Mucosa of stomach (tissue), 1 donor: ENCODE measurements around the gene TASP1.

ENCODE experiments used
- H3K27me3 ChIP-seq: one replicate; pipeline ENCODE4 v1.7.0; 2013; ENCODE audit warnings: mild to moderate bottlenecking, low read length; ENCODE audit not compliant: control insufficient read depth, insufficient read depth
- H3K36me3 ChIP-seq: one replicate; pipeline ENCODE4 v1.7.0; 2013; ENCODE audit warnings: low read length; ENCODE audit not compliant: control insufficient read depth, insufficient read depth
- H3K4me1 ChIP-seq: one replicate; pipeline ENCODE4 v1.7.0; 2013; ENCODE audit warnings: mild to moderate bottlenecking, low read length; ENCODE audit not compliant: control insufficient read depth, insufficient read depth
- H3K4me3 ChIP-seq: one replicate; pipeline ENCODE4 v1.7.0; 2013; ENCODE audit warnings: low read length
- H3K9ac ChIP-seq: one replicate; pipeline ENCODE4 v1.7.0; 2013; ENCODE audit warnings: mild to moderate bottlenecking, low read length, moderate library complexity
- H3K9me3 ChIP-seq: one replicate; pipeline ENCODE4 v1.7.0; 2013; ENCODE audit warnings: mild to moderate bottlenecking, low read length, moderate library complexity; ENCODE audit not compliant: control insufficient read depth
- donor health status: Pancreatic carcinoma.

Gene TASP1, protein sequence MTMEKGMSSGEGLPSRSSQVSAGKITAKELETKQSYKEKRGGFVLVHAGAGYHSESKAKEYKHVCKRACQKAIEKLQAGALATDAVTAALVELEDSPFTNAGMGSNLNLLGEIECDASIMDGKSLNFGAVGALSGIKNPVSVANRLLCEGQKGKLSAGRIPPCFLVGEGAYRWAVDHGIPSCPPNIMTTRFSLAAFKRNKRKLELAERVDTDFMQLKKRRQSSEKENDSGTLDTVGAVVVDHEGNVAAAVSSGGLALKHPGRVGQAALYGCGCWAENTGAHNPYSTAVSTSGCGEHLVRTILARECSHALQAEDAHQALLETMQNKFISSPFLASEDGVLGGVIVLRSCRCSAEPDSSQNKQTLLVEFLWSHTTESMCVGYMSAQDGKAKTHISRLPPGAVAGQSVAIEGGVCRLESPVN

DNA sequence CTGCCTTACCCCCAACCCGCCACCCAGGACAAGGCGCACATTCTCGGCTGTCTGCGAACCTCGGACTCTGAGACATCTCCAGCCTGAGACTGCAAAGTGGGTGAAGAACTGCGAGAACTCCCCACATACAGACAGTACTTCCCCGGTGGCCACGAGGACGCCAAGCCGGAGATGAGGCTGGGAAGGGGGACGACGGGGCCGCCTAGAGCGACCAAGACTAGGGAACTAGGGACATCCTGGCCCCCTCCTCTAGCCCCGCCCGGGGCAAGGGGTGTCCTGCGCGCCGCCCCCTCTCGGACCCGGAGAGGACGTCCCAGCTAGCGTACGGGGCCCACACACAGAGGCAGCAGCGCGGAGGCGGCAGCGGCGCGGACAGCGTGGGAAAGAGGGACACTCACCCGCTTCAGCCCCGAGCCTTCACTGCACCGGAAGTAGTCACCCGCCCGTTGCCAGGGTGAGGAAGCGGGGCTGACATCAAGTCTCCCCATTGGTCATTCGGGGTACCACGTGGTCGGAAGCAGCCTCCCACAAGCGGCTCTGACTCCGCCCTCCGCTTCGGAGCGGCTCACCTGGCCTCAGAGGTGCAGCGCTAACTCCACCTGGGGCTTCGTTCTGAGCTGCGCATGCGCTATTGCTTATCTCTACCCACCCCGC lies at the start of gene TASP1:
TASP1 (minus strand) TSS at position 437 of the 654 bp plus-strand sequence. CDS start 8,854 bp downstream, outside the sequence.
- no peaks in the 10 kb centered on the region for H3K27me3 ChIP-seq
- peaks cover 5% of the 10 kb centered on the region for H3K4me1 ChIP-seq
- H3K4me3 ChIP-seq = peak within 1 kb of the TSS; percentile 99

DNA sequence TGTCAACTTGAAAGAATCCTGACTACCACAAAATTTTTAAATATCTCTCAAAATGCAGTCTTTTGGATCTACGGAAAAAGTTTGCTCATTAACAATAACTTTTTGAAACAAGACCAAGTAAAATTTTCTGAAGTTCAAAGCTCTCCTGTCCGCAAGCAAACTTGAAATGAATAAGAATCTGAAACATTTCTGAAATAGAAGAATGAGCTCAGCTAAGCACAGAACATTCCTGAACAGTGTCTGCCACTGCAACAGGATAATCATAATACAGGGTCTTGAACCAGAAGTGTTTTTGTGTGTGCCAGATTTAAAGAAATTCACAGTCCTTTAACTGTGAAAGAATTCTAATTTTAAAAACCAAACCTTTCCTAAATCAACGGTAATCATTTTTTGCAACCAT lies 49.1 kb upstream of the TASP1 start:
- Histone ChIP-seq H3K4me1 (no peaks in the 10 kb centered on the region), H3K9ac (no peak overlapping the region), H3K9me3 (no peaks in the 10 kb centered on the region), H3K4me3 (no peak overlapping the region), H3K27me3 (no peaks in the 10 kb centered on the region), H3K36me3 (no peaks in the 10 kb centered on the region)

More for the DNA sequence above, at the start of gene TASP1:
- Histone ChIP-seq H3K36me3 (no peaks in the 10 kb centered on the region), H3K9ac (peak within 1 kb of the TSS; percentile 93), H3K9me3 (no peaks in the 10 kb centered on the region)

DNA sequence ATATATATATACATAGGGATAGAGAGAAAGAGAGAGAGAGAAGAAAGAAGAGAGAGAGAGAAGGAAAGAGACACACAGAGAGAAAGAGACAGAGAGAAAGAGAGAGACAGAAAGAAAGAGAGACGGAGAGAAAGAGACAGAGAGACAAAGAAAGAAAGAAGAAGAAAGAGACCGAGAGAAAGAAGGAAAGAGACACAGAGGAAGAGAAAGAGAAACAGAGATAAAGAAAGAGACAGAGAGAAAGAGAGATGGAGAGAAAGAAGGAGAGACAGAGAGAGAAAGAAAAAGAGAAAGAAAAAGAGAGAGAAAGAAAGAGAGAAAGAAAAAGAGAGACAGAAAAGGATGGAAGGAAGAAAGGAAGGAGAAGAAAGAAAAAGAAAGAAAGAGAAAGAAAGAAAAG lies 46.9 kb upstream of the TASP1 start:
- Histone ChIP-seq H3K4me3 (no peak overlapping the region), H3K4me1 (no peaks in the 10 kb centered on the region), H3K36me3 (no peaks in the 10 kb centered on the region), H3K27me3 (no peaks in the 10 kb centered on the region), H3K9me3 (no peaks in the 10 kb centered on the region), H3K9ac (no peak overlapping the region)

DNA sequence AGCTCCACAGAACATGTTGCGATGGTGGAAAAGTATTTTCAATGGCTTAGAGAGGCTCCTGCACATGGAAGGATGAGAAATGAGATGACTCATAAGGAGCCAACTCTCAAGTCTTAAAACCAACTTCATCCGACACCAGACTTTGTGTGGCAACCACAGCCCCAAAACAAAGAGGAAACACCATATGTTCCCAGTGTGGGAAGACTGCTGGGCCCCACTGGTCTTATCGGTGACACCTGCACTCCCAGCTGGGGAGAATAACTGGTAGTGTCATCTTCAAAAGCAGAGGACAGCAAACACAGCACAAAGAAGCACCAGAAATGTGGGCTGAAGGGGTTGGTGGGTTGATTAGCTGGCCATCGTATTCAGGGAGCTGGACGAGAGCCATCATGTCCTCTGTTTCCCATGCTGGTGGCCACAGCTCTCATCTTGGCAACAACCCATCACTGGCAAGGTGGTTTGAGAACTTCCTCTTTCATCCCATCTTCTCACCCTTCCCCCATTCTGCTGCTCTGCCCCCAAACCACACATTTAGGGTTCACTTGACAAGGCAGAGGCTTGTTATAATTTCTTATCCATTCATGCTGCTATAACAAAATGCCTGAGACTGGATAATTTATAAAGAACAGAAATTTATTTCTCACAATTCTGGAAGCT lies 46.0 kb upstream of the TASP1 start:
- H3K9ac ChIP-seq = no peak overlapping the region
- H3K4me1 ChIP-seq = no peaks in the 10 kb centered on the region
- H3K36me3 ChIP-seq = no peaks in the 10 kb centered on the region
- H3K27me3 ChIP-seq = no peaks in the 10 kb centered on the region
- no peaks in the 10 kb centered on the region for H3K9me3 ChIP-seq
- no peak overlapping the region for H3K4me3 ChIP-seq

DNA sequence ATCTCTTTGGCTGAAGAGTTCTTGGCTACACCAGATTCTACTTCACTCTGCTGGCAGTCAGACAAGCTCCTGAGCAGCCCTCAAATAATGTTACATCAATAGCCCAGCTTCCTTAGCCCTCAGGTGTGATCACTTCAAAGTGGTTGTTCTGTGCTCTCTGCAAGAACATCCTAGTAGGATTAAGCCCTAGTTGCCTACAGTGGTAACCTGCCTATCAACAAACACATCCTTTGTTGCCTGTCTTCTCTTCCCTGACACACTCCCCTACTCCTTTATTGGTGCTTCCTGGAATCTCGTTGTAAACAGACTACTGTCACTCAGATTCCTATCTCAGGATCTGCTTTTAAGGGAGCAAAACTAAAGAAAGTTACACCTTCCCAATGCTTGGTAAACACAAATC lies 45.1 kb upstream of the TASP1 start:
- no peak overlapping the region for H3K9ac ChIP-seq
- H3K4me1 ChIP-seq = no peaks in the 10 kb centered on the region
- no peaks in the 10 kb centered on the region for H3K9me3 ChIP-seq
- H3K36me3 ChIP-seq = no peaks in the 10 kb centered on the region
- H3K4me3 ChIP-seq = no peak overlapping the region
- H3K27me3 ChIP-seq = no peaks in the 10 kb centered on the region

DNA sequence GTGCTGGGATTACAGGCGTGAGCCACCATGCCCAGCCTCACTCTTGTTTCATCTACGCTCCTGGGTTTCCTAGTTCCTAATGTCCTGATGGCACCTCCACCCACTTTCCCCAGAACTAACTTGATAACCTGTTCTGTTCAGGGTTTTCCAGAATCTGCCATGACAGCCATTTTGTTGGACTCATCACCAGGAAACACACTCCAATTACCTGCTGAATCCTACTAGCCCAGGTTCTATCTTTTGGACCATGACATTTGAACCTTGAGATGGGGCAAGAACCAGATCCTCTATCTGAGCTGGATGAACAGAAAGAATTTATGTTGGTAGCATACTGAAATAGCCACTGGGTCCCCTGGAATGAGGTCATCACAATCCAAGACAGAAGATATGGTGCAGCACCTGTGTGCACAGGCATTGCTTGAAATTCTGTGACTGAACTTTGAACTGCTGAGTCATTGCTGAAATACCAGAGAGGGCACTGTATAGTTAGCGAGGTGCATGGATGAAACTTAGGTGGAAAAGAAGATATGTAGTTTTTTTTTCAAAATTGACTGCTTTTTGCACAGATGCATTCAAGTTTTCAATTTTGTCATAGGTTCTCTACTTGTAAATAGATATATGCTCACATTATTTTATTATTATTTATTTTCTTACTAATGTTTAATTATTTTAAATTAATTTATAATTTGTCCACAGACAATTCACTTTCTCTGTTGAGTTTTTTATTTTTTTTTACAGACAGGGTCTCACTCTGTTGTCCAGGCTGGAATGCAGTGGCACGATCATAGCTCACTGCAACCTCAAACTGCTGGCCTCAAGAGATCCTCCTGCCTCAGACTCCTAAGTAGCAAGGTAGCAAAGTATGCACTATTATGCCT lies 42.8 kb upstream of the TASP1 start:
- Histone ChIP-seq H3K4me1 (no peaks in the 10 kb centered on the region), H3K36me3 (no peaks in the 10 kb centered on the region), H3K4me3 (no peak overlapping the region), H3K9me3 (no peaks in the 10 kb centered on the region), H3K9ac (no peak overlapping the region), H3K27me3 (no peaks in the 10 kb centered on the region)

DNA sequence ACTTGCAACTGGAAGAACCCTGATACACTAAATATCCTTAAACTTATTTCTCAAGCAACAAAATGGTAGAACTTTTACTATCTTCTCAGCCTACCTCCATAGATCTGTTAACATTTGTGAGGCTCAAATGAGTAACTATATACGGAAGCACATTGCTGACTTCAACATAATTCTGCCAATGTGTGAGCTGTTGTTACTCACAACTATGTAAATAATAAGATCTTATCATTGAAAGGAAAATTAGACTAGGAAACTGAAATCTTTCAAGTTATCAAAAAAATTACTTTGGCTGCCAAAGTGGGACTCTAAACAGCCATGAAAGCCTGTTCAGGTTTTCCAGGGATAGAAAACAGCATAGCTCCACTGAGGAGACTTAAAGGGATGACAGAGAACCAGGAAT lies 40.2 kb upstream of the TASP1 start:
- no peaks in the 10 kb centered on the region for H3K9me3 ChIP-seq
- no peak overlapping the region for H3K4me3 ChIP-seq
- H3K9ac ChIP-seq = no peak overlapping the region
- no peaks in the 10 kb centered on the region for H3K36me3 ChIP-seq
- no peaks in the 10 kb centered on the region for H3K4me1 ChIP-seq
- no peaks in the 10 kb centered on the region for H3K27me3 ChIP-seq

DNA sequence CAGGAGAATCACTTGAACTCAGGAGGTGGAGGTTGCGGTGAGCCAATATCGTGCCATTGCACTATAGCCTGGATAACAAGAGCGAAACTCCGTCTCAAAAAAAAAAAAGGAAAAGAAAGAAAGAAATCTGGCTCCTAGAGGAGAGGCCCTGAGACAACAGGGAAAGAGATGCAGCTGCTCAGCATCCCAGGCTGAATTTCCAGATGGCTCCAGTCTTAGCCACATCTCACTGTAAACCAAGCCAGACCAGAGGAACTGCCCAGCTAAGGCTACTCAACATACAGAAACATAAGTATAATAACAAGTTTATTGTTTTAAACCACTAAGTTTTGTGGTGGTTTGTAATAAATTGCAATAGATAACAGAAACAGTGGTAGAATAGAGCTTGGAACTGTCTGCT lies 38.5 kb upstream of the TASP1 start:
- Histone ChIP-seq H3K36me3 (no peaks in the 10 kb centered on the region), H3K4me1 (no peaks in the 10 kb centered on the region), H3K9ac (no peak overlapping the region), H3K9me3 (no peaks in the 10 kb centered on the region), H3K27me3 (no peaks in the 10 kb centered on the region), H3K4me3 (no peak overlapping the region)

DNA sequence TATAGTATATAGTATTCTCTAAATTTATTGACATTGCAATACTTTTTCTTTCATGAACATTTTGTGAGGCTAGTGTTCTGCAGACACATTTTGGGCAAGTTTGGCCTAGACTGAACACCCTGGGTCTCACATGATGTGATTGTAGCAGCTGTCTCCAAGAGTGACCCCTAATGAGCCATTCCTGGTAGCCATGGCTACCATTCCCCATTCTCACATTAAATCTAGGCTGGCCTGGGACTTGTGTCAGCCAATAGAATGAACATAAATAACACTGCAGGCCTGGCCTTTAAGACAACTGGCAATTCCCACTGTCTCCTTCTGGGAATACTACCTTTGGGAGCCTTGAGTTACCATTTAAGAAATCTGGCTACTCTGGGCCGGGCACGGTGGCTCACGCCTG lies 38.0 kb upstream of the TASP1 start:
- Histone ChIP-seq H3K27me3 (no peaks in the 10 kb centered on the region), H3K4me1 (no peaks in the 10 kb centered on the region), H3K9ac (no peak overlapping the region), H3K9me3 (no peaks in the 10 kb centered on the region), H3K36me3 (no peaks in the 10 kb centered on the region), H3K4me3 (no peak overlapping the region)

DNA sequence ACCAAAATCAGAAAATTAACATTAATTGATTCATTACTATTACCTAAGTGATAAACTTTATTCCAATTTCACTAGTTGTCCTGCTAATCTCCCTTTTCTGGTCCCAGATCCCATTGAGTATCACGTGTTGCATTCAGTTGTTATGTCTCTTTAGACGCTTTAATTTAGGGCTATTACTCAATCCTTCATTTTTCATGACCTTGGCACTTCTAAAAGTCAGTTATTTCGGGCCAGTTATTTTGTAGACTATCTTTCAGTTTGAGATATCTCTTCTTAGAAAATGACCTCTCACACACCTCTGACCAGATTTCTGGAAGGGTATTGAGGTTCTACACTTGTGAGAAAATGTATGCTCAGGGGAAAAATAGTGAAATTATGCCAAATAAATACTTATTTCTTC lies 34.0 kb upstream of the TASP1 start:
- no peaks in the 10 kb centered on the region for H3K27me3 ChIP-seq
- H3K9me3 ChIP-seq = no peaks in the 10 kb centered on the region
- H3K36me3 ChIP-seq = no peaks in the 10 kb centered on the region
- H3K4me1 ChIP-seq = no peaks in the 10 kb centered on the region
- H3K4me3 ChIP-seq = no peak overlapping the region
- no peak overlapping the region for H3K9ac ChIP-seq

DNA sequence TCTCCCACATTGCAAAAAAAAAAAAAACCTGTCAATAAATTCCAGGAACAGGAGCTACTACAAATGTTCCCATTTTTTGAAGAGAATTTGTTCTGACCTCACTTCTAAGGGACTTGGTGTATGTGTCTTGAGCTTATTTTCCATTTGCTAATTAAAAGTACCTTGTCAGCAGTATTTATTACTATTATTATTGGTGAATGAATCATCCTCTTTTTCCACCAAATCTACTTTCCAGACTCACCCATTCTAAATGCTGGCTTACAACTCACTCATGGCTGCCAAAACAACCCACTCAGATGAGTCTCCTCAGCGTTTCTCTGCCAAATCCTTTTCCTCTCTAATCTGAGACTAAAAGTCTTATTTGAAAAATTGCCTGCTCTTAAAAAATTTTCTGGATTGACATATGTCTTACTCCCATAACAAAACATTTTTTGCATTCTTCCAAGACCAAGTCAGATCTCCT lies 33.2 kb upstream of the TASP1 start:
- H3K4me1 ChIP-seq = no peaks in the 10 kb centered on the region
- no peak overlapping the region for H3K9ac ChIP-seq
- no peaks in the 10 kb centered on the region for H3K36me3 ChIP-seq
- H3K9me3 ChIP-seq = no peaks in the 10 kb centered on the region
- no peak overlapping the region for H3K4me3 ChIP-seq
- no peaks in the 10 kb centered on the region for H3K27me3 ChIP-seq
